Neural progenitor cell (in vitro differentiated cells): ENCODE results near the gene ZNF618. TPM values are rescaled to one million over a fixed set of nuclear protein-coding genes. Genes with fewer than 3 reads are reported as not detected.

Experiments used
- DNase-seq: peaks from one replicate; pipeline ENCODE4 v3.0.0-alpha.2; 2016; ENCODE audit warnings: low spot score
- H2AFZ ChIP-seq: fragments of 200-600 bp; sonication (generic); replicated peaks from 2 replicates; pipeline ENCODE4 v1.6.1; 2016; ENCODE audit warnings: antibody characterized with exemption
- H3F3A ChIP-seq: fragments of 200-600 bp; sonication (generic); 2 replicates; pipeline ENCODE4 v1.6.1; 2016; ENCODE audit warnings: antibody characterized with exemption, low read depth
- H3K27ac ChIP-seq: fragments of 200-600 bp; sonication (generic); 2 replicates; pipeline ENCODE4 v1.5.1; 2016; ENCODE audit warnings: mild to moderate bottlenecking
- H3K27me3 ChIP-seq: fragments of 200-600 bp; sonication (generic); 2 replicates; pipeline ENCODE4 v1.6.1; 2016; ENCODE audit warnings: mild to moderate bottlenecking, moderate library complexity
- H3K36me3 ChIP-seq: fragments of 200-600 bp; sonication (generic); 2 replicates; pipeline ENCODE4 v1.5.1; 2016
- H3K4me1 ChIP-seq: fragments of 200-600 bp; sonication (generic); 2 replicates; pipeline ENCODE4 v1.6.1; 2016; ENCODE audit warnings: mixed run types
- H3K4me2 ChIP-seq: fragments of 200-600 bp; sonication (generic); 2 replicates; pipeline ENCODE4 v1.6.1; 2016
- H3K4me3 ChIP-seq: fragments of 200-600 bp; sonication (generic); 2 replicates; pipeline ENCODE4 v1.5.1; 2016
- H3K79me2 ChIP-seq: fragments of 200-600 bp; sonication (generic); 2 replicates; pipeline ENCODE4 v1.6.1; 2016; ENCODE audit warnings: low read depth
- H3K9ac ChIP-seq: fragments of 200-600 bp; sonication (generic); 2 replicates; pipeline ENCODE4 v1.6.1; 2016
- H3K9me3 ChIP-seq: fragments of 200-600 bp; sonication (generic); 2 replicates; pipeline ENCODE4 v1.5.1; 2016; ENCODE audit warnings: low read depth
- H4K20me1 ChIP-seq: fragments of 200-600 bp; sonication (generic); 2 replicates; pipeline ENCODE4 v1.6.1; 2016; ENCODE audit warnings: low read depth
- H3K27ac Mint-ChIP-seq: 3 replicates; pipeline ENCODE4 v1.8.0; 2021; ENCODE audit warnings: mixed read lengths
- H3K27me3 Mint-ChIP-seq: 2 replicates; pipeline ENCODE4 v1.8.0; 2022; ENCODE audit warnings: low read depth, mild to moderate bottlenecking, inconsistent platforms, moderate library complexity, mixed read lengths; ENCODE audit not compliant: insufficient read depth
- H3K36me3 Mint-ChIP-seq: 3 replicates; pipeline ENCODE4 v1.8.0; 2021; ENCODE audit warnings: mixed read lengths
- H3K4me1 Mint-ChIP-seq: 3 replicates; pipeline ENCODE4 v1.8.0; 2021; ENCODE audit warnings: mixed read lengths
- H3K4me3 Mint-ChIP-seq: 3 replicates; pipeline ENCODE4 v1.8.0; 2021; ENCODE audit warnings: mild to moderate bottlenecking, moderate library complexity, mixed read lengths
- H3K9me3 Mint-ChIP-seq: 3 replicates; pipeline ENCODE4 v1.8.0; 2020; ENCODE audit warnings: mixed read lengths
- CTCF ChIP-seq: fragments of 200-600 bp; sonication (generic); IDR thresholded peaks from 2 replicates; pipeline ENCODE4 v1.5.1; 2017; ENCODE audit warnings: antibody characterized with exemption, mild to moderate bottlenecking
- EZH2 ChIP-seq: fragments of 200-600 bp; sonication (generic); IDR thresholded peaks from 2 replicates; pipeline ENCODE4 v1.6.1; 2017; ENCODE audit warnings: antibody characterized with exemption, mild to moderate bottlenecking, moderate library complexity
- EZH2phosphoT487 ChIP-seq: fragments of 200-600 bp; sonication (generic); IDR thresholded peaks from 2 replicates; pipeline ENCODE4 v1.6.1; 2017; ENCODE audit warnings: antibody characterized with exemption
- total RNA-seq: library from RNA; depleted of rRNA; stranded (reverse); fragments of >200 nt; gene quantifications from 2 replicates; pipeline ENCODE4 v1.2.3, GENCODE V29; 2015; ENCODE audit warnings: low replicate concordance

The ZNF618 gene
- total RNA-seq, 1 donor from 2014 or later: 10.5 TPM

- H4K20me1 ChIP-seq: no peaks in the 10 kb centered on the region
- H3K27ac ChIP-seq: no peak overlapping the region
- H2AFZ ChIP-seq: no peak overlapping the region
- no peaks in the 10 kb centered on the region for H3K36me3 Mint-ChIP-seq
- H3K27me3 ChIP-seq: no peaks in the 10 kb centered on the region
- no peaks in the 10 kb centered on the region for H3K36me3 ChIP-seq
- peaks cover 3% of the 10 kb centered on the region for H3K9me3 Mint-ChIP-seq
- no peak overlapping the region for H3K9ac ChIP-seq
- peaks cover 4% of the 10 kb centered on the region for H3K4me1 Mint-ChIP-seq
- no peak overlapping the region for H3K4me2 ChIP-seq
- no peaks in the 10 kb centered on the region for H3K4me1 ChIP-seq
- no peak overlapping the region for H3K4me3 Mint-ChIP-seq
- no peaks in the 10 kb centered on the region for H3K9me3 ChIP-seq
- H3K27ac Mint-ChIP-seq: no peak overlapping the region
- H3K27me3 Mint-ChIP-seq: peaks cover 5% of the 10 kb centered on the region
- no peaks in the 10 kb centered on the region for H3F3A ChIP-seq
- DNase-seq: no peak
- TF ChIP-seq EZH2 (no peak), EZH2phosphoT487 (no peak), CTCF (no peak)
- no peak overlapping the region for H3K4me3 ChIP-seq
- H3K79me2 ChIP-seq: no peaks in the 10 kb centered on the region
Observed at GRCh38 chr9:114086009-114086408, 209.9 kb downstream of the ZNF618 start.

GRCh38 chr9:114086607-114087006 lies 210.5 kb downstream of the ZNF618 start:
- no peaks in the 10 kb centered on the region for H3K27me3 ChIP-seq
- no peak overlapping the region for H3K4me2 ChIP-seq
- Mint-ChIP-seq H3K9me3 (peaks cover 3% of the 10 kb centered on the region), H3K27me3 (peaks cover 5% of the 10 kb centered on the region), H3K36me3 (no peaks in the 10 kb centered on the region), H3K4me3 (no peak overlapping the region), H3K4me1 (peaks cover 4% of the 10 kb centered on the region), H3K27ac (no peak overlapping the region)
- no peaks in the 10 kb centered on the region for H4K20me1 ChIP-seq
- H3K27ac ChIP-seq: no peak overlapping the region
- H2AFZ ChIP-seq: no peak overlapping the region
- H3K79me2 ChIP-seq: no peaks in the 10 kb centered on the region
- DNase-seq: no peak
- H3K9me3 ChIP-seq: no peaks in the 10 kb centered on the region
- no peaks in the 10 kb centered on the region for H3K4me1 ChIP-seq
- no peaks in the 10 kb centered on the region for H3F3A ChIP-seq
- H3K36me3 ChIP-seq: no peaks in the 10 kb centered on the region
- TF ChIP-seq EZH2phosphoT487: no peak
- no peak for TF ChIP-seq CTCF
- TF ChIP-seq EZH2: no peak
- H3K9ac ChIP-seq: no peak overlapping the region
- H3K4me3 ChIP-seq: no peak overlapping the region

- Histone ChIP-seq H3K36me3 (no peaks in the 10 kb centered on the region), H3K9ac (no peak overlapping the region), H3F3A (no peaks in the 10 kb centered on the region), H2AFZ (no peak overlapping the region), H3K4me2 (no peak overlapping the region), H4K20me1 (no peaks in the 10 kb centered on the region), H3K27me3 (no peaks in the 10 kb centered on the region), H3K9me3 (no peaks in the 10 kb centered on the region), H3K79me2 (no peaks in the 10 kb centered on the region), H3K4me3 (no peak overlapping the region), H3K4me1 (no peaks in the 10 kb centered on the region), H3K27ac (no peak overlapping the region)
- peaks cover 2% of the 10 kb centered on the region for H3K4me1 Mint-ChIP-seq
- peak; percentile 43 for DNase-seq
- no peak overlapping the region for H3K27ac Mint-ChIP-seq
- H3K27me3 Mint-ChIP-seq: peaks cover 5% of the 10 kb centered on the region
- H3K9me3 Mint-ChIP-seq: peaks cover 3% of the 10 kb centered on the region
- H3K36me3 Mint-ChIP-seq: no peaks in the 10 kb centered on the region
- no peak overlapping the region for H3K4me3 Mint-ChIP-seq
- TF ChIP-seq CTCF (no peak), EZH2 (no peak), EZH2phosphoT487 (no peak)
Observed at GRCh38 chr9:114087721-114088120, 211.6 kb downstream of the ZNF618 start.
